HEK293 (cell line): ENCODE measurements around the gene ART1.

Source experiments
- PRDM6 ChIP-seq: fragments of 450-650 bp; formaldehyde crosslinking; IDR thresholded peaks from 2 replicates; pipeline ENCODE4 v1.5.1; 2017; ENCODE audit warnings: missing biosample characterization, missing genetic modification characterization
- ZNF26 ChIP-seq: fragments of 450-650 bp; formaldehyde crosslinking; IDR thresholded peaks from 2 replicates; pipeline ENCODE4 v1.5.1; 2016; ENCODE audit warnings: missing biosample characterization, missing genetic modification characterization
- ZNF473 ChIP-seq: fragments of 450-650 bp; formaldehyde crosslinking; IDR thresholded peaks from 2 replicates; pipeline ENCODE4 v1.5.1; 2017; ENCODE audit warnings: missing biosample characterization, missing genetic modification characterization
- ZNF585B ChIP-seq: fragments of 450-650 bp; formaldehyde crosslinking; IDR thresholded peaks from 2 replicates; pipeline ENCODE4 v1.5.1; 2016; ENCODE audit warnings: missing biosample characterization, missing genetic modification characterization
- ZNF76 ChIP-seq: fragments of 450-650 bp; formaldehyde crosslinking; IDR thresholded peaks from 2 replicates; pipeline ENCODE4; 2016; ENCODE audit warnings: low read depth, missing biosample characterization, missing genetic modification characterization, borderline replicate concordance

- TF ChIP-seq ZNF26 (tag by site-specific recombination) (no peak), ZNF76 (no peak), ZNF473 (tag by site-specific recombination) (no peak), ZNF585B (tag by site-specific recombination) (no peak), PRDM6 (no peak)
Measured at GRCh38 chr11:3605283-3605662, 39.7 kb upstream of the ART1 start.
